Smooth muscle cell (in vitro differentiated cells): ENCODE data around the gene RIPOR3. TPM values are rescaled to one million over a fixed set of nuclear protein-coding genes. Genes with fewer than 3 reads are reported as not detected.
A peak's percentile ranks its signal among the peaks of the same experiment; 100 is the strongest.

ENCODE experiments used
- DNase-seq: peaks from one replicate; lab custom pipeline; 2025; ENCODE audit not compliant: unreplicated experiment; lab: John Stamatoyannopoulos, UW
- H2AFZ ChIP-seq: fragments of 200-600 bp; sonication (generic); 2 replicates; pipeline ENCODE4 v1.6.0; 2016; ENCODE audit warnings: antibody characterized with exemption, low read depth, mild to moderate bottlenecking
- H3F3A ChIP-seq: fragments of 200-600 bp; sonication (generic); 2 replicates; pipeline ENCODE4 v1.6.0; 2017; ENCODE audit warnings: antibody characterized with exemption, low read depth
- H3K27ac ChIP-seq: fragments of 200-600 bp; sonication (generic); 2 replicates; pipeline ENCODE4 v1.5.1; 2016; ENCODE audit warnings: low read depth, mild to moderate bottlenecking
- H3K27me3 ChIP-seq: fragments of 200-600 bp; sonication (generic); 2 replicates; pipeline ENCODE4 v1.6.1; 2016; ENCODE audit warnings: low read depth, mild to moderate bottlenecking
- H3K36me3 ChIP-seq: fragments of 200-600 bp; sonication (generic); 2 replicates; pipeline ENCODE4 v1.5.1; 2016; ENCODE audit warnings: low read depth
- H3K4me1 ChIP-seq: fragments of 200-600 bp; sonication (generic); 2 replicates; pipeline ENCODE4 v1.5.1; 2016; ENCODE audit warnings: low read depth
- H3K4me2 ChIP-seq: fragments of 200-600 bp; sonication (generic); 2 replicates; pipeline ENCODE4 v1.6.0; 2016; ENCODE audit warnings: mild to moderate bottlenecking
- H3K4me3 ChIP-seq: fragments of 200-600 bp; sonication (generic); 2 replicates; pipeline ENCODE4 v1.5.1; 2016; ENCODE audit warnings: mild to moderate bottlenecking
- H3K79me2 ChIP-seq: fragments of 200-600 bp; sonication (generic); 2 replicates; pipeline ENCODE4 v1.6.0; 2016; ENCODE audit warnings: low read depth, mild to moderate bottlenecking
- H3K9ac ChIP-seq: fragments of 200-600 bp; sonication (generic); 2 replicates; pipeline ENCODE4 v1.6.0; 2016; ENCODE audit warnings: low read depth
- H3K9me3 ChIP-seq: fragments of 200-600 bp; sonication (generic); replicated peaks from 2 replicates; pipeline ENCODE4 v1.5.1; 2016; ENCODE audit warnings: low read depth
- H4K20me1 ChIP-seq: fragments of 200-600 bp; sonication (generic); 2 replicates; pipeline ENCODE4 v1.6.0; 2016; ENCODE audit warnings: low read depth
- CTCF ChIP-seq: fragments of 200-600 bp; sonication (generic); IDR thresholded peaks from 2 replicates; pipeline ENCODE4 v1.5.1; 2017; ENCODE audit warnings: borderline replicate concordance, mild to moderate bottlenecking, antibody characterized with exemption; ENCODE audit not compliant: insufficient read depth, poor library complexity, severe bottlenecking
- WGBS: methylation state at CpG from one replicate; pipeline ENCODE4 v1.1.7; 2016; ENCODE audit warnings: low lambda C conversion rate; 5-methylcytosine and 5-hydroxymethylcytosine counted together
- polyA plus RNA-seq: library from polyadenylated mRNA; unstranded; fragments of >200 nt; fragmentation: Nextera tagmentation; extraction: Ambion mirVana; gene quantifications from 2 replicates; pipeline ENCODE4 v1.2.1, GENCODE V29; 2016
- total RNA-seq: library from RNA; depleted of rRNA; stranded (reverse); fragments of >200 nt; gene quantifications from 2 replicates; pipeline ENCODE4 v1.2.3, GENCODE V29; 2014

The RIPOR3 gene
- total and polyA plus RNA-seq, 2 experiments from 2014 or later = 0.18 to 1.2 TPM

GRCh38 chr20:50545126-50545525 lies 146.2 kb downstream of the RIPOR3 start:
- peaks cover 100% of the 10 kb centered on the region for H4K20me1 ChIP-seq
- no peak overlapping the region for H2AFZ ChIP-seq
- H3K36me3 ChIP-seq = no peaks in the 10 kb centered on the region
- H3K4me3 ChIP-seq = no peak overlapping the region
- no peak for TF ChIP-seq CTCF
- peaks cover 11% of the 10 kb centered on the region for H3F3A ChIP-seq
- H3K27ac ChIP-seq = no peak overlapping the region
- 85% methylated on average over 5 of the region's 5 CpGs for WGBS
- no peak overlapping the region for H3K9ac ChIP-seq
- H3K27me3 ChIP-seq = no peaks in the 10 kb centered on the region
- H3K79me2 ChIP-seq = peaks cover 92% of the 10 kb centered on the region
- H3K9me3 ChIP-seq = no peaks in the 10 kb centered on the region
- H3K4me2 ChIP-seq = no peak overlapping the region
- H3K4me1 ChIP-seq = no peaks in the 10 kb centered on the region
- no peak for DNase-seq

GRCh38 chr20:50543326-50543725 lies 148.0 kb downstream of the RIPOR3 start:
- Histone ChIP-seq H3F3A (peaks cover 11% of the 10 kb centered on the region), H3K36me3 (no peaks in the 10 kb centered on the region), H3K27me3 (no peaks in the 10 kb centered on the region), H3K9me3 (no peaks in the 10 kb centered on the region), H3K4me3 (no peak overlapping the region), H2AFZ (no peak overlapping the region), H3K27ac (no peak overlapping the region), H3K4me1 (no peaks in the 10 kb centered on the region), H4K20me1 (peaks cover 100% of the 10 kb centered on the region), H3K4me2 (no peak overlapping the region), H3K79me2 (peaks cover 94% of the 10 kb centered on the region), H3K9ac (no peak overlapping the region)
- no peak for DNase-seq
- TF ChIP-seq CTCF = no peak
- 97% methylated on average over 5 of the region's 5 CpGs for WGBS

GRCh38 chr20:50541606-50542041 lies 149.7 kb downstream of the RIPOR3 start:
- H3K27ac ChIP-seq = peak overlapping the region; percentile 58
- WGBS = 89% methylated on average over 5 of the region's 5 CpGs
- H3K4me2 ChIP-seq = peak overlapping the region; percentile 19
- H3K79me2 ChIP-seq = peaks cover 94% of the 10 kb centered on the region
- H3K4me3 ChIP-seq = no peak overlapping the region
- H3K4me1 ChIP-seq = peaks cover 2% of the 10 kb centered on the region
- H3K36me3 ChIP-seq = no peaks in the 10 kb centered on the region
- H4K20me1 ChIP-seq = peaks cover 100% of the 10 kb centered on the region
- no peak for TF ChIP-seq CTCF
- H3K9ac ChIP-seq = no peak overlapping the region
- no peaks in the 10 kb centered on the region for H3K27me3 ChIP-seq
- no peak overlapping the region for H2AFZ ChIP-seq
- peaks cover 11% of the 10 kb centered on the region for H3F3A ChIP-seq
- DNase-seq = no peak
- H3K9me3 ChIP-seq = no peaks in the 10 kb centered on the region
